Lower leg skin (tissue), 3 donors: ENCODE measurements around the gene SLC7A7.
"Not testable (repeated sequence)": the region's sequence is repeated elsewhere in the genome, so short reads cannot be mapped to it uniquely, and the experiment has no call there.

Experiments used
- POLR2A ChIP-seq, 2 donors: fragments of 450-650 bp; IDR thresholded peaks; one replicate each; pipeline ENCODE4 v1.6.1; 2016 to 2017; ENCODE audit warnings: antibody characterized with exemption in 2 of 2, mild to moderate bottlenecking in 1 of 2, moderate library complexity in 1 of 2
- TF ChIP-seq, protein P1 (sequence below), 3 donors: fragments of 450-650 bp; IDR thresholded peaks; one replicate each; pipeline ENCODE4 v1.5.1; 2016; ENCODE audit warnings: antibody characterized with exemption in 3 of 3, mild to moderate bottlenecking in 3 of 3, moderate library complexity in 2 of 3

- TF ChIP-seq, protein P1, sequence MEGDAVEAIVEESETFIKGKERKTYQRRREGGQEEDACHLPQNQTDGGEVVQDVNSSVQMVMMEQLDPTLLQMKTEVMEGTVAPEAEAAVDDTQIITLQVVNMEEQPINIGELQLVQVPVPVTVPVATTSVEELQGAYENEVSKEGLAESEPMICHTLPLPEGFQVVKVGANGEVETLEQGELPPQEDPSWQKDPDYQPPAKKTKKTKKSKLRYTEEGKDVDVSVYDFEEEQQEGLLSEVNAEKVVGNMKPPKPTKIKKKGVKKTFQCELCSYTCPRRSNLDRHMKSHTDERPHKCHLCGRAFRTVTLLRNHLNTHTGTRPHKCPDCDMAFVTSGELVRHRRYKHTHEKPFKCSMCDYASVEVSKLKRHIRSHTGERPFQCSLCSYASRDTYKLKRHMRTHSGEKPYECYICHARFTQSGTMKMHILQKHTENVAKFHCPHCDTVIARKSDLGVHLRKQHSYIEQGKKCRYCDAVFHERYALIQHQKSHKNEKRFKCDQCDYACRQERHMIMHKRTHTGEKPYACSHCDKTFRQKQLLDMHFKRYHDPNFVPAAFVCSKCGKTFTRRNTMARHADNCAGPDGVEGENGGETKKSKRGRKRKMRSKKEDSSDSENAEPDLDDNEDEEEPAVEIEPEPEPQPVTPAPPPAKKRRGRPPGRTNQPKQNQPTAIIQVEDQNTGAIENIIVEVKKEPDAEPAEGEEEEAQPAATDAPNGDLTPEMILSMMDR (IDR thresholded peaks at IDR 0.05): not testable (repeated sequence)
- TF ChIP-seq POLR2A (IDR thresholded peaks at IDR 0.05): not testable (repeated sequence)
Measured at GRCh38 chr14:22805235-22805634, 10.0 kb downstream of the SLC7A7 start.
